Keratinocyte (primary cell): ENCODE data around the gene ADGRB2. TPM values are rescaled to one million over a fixed set of nuclear protein-coding genes. Genes with fewer than 3 reads are reported as not detected.

Experiments used
- DNase-seq: peaks from one replicate; pipeline ENCODE4 v3.0.0-alpha.2; 2011; ENCODE audit warnings: low read depth, missing footprints, low spot score
- FAIRE-seq: peaks from 2 replicates; lab custom pipeline; 2011; peaks lifted over from hg19 to GRCh38; lab: Jason Lieb, UNC
- H2AFZ ChIP-seq: 2 replicates; pipeline ENCODE4 v1.6.0; 2012; ENCODE audit warnings: low read length, control low read depth, inconsistent platforms; ENCODE audit not compliant: control insufficient read depth
- H3K27ac ChIP-seq: 2 replicates; pipeline ENCODE4 v1.5.1; 2011; ENCODE audit warnings: low read length; ENCODE audit not compliant: control insufficient read depth, insufficient read depth
- H3K27me3 ChIP-seq: 3 replicates; pipeline ENCODE4 v1.6.0; 2011; ENCODE audit warnings: low read length; ENCODE audit not compliant: control insufficient read depth, insufficient read depth; ENCODE audit errors: extremely low read depth
- H3K36me3 ChIP-seq, 2 experiments: 2 replicates in 1 of 2; 3 replicates in 1 of 2; pipeline ENCODE4 v1.5.1; 2011; ENCODE audit warnings: low read length in 2 of 2, mild to moderate bottlenecking in 1 of 2; ENCODE audit not compliant: control insufficient read depth in 2 of 2, insufficient read depth in 2 of 2; ENCODE audit errors: extremely low read depth in 1 of 2
- H3K4me1 ChIP-seq: 3 replicates; pipeline ENCODE4 v1.5.1; 2011; ENCODE audit warnings: low read length; ENCODE audit not compliant: control insufficient read depth, insufficient read depth; ENCODE audit errors: extremely low read depth
- H3K4me2 ChIP-seq: 3 replicates; pipeline ENCODE4 v1.6.0; 2011; ENCODE audit warnings: low read depth, low read length; ENCODE audit not compliant: control insufficient read depth, insufficient read depth; ENCODE audit errors: extremely low read depth
- H3K4me3 ChIP-seq, 3 experiments: fragments of 200-600 bp in 1 of 3; sonication (generic) in 1 of 3; 2 replicates in 2 of 3; 3 replicates in 1 of 3; pipeline ENCODE4 v1.5.1; 2011 to 2016; ENCODE audit warnings: low read length in 3 of 3, mild to moderate bottlenecking in 3 of 3, control low read depth in 2 of 3, inconsistent platforms in 1 of 3, low read depth in 1 of 3, mixed read lengths in 1 of 3, mixed run types in 1 of 3, moderate library complexity in 1 of 3; ENCODE audit not compliant: control insufficient read depth in 2 of 3, insufficient read depth in 2 of 3; ENCODE audit errors: extremely low read depth in 1 of 3
- H3K79me2 ChIP-seq: 2 replicates; pipeline ENCODE4 v1.6.0; 2012; ENCODE audit warnings: low read length; ENCODE audit not compliant: control insufficient read depth, insufficient read depth
- H3K9ac ChIP-seq: 3 replicates; pipeline ENCODE4 v1.6.0; 2011; ENCODE audit warnings: low read length; ENCODE audit not compliant: control insufficient read depth, insufficient read depth; ENCODE audit errors: extremely low read depth
- H3K9me1 ChIP-seq: 3 replicates; pipeline ENCODE4 v1.6.0; 2011; ENCODE audit warnings: low read length; ENCODE audit not compliant: control insufficient read depth, insufficient read depth; ENCODE audit errors: extremely low read depth
- H3K9me3 ChIP-seq: 2 replicates; pipeline ENCODE4 v1.5.1; 2012; ENCODE audit warnings: low read depth, low read length; ENCODE audit not compliant: control insufficient read depth
- H4K20me1 ChIP-seq: 3 replicates; pipeline ENCODE4 v1.6.0; 2011; ENCODE audit warnings: low read length; ENCODE audit not compliant: control insufficient read depth, insufficient read depth; ENCODE audit errors: extremely low read depth
- EZH2 ChIP-seq: IDR thresholded peaks from one replicate; pipeline ENCODE4 v1.6.1; 2012; ENCODE audit warnings: inconsistent platforms, mild to moderate bottlenecking, low read length, moderate library complexity
- dilution Hi-C: fragments of 300-500 bp; cut with MboI; formaldehyde crosslinking; loops from one replicate; pipeline ENCODE4 v1.7.0; 2020; ENCODE audit warnings: low sequenced_read_pairs; ENCODE audit not compliant: extremely low pct_ligation_motif_present
- polyA plus RNA-seq, 5 experiments: library from polyadenylated mRNA; depleted of rRNA in 3 of 5; stranded (reverse) in 3 of 5; stranded (forward) in 1 of 5; unstranded in 1 of 5; fragments of >200 nt; gene quantifications; 1 replicate in 1 of 5; 2 replicates in 3 of 5; 3 replicates in 1 of 5; pipeline versions ENCODE4 v1.2.1 to v1.2.3, GENCODE V29; 2011 to 2012; ENCODE audit warnings: missing spikeins in 2 of 5, low read depth in 1 of 5, low replicate concordance in 1 of 5
- TF ChIP-seq, protein P1 (sequence below), 3 experiments: IDR thresholded peaks in 1 of 3; conservative IDR thresholded peaks in 1 of 3; optimal IDR thresholded peaks in 1 of 3; 2 replicates in 2 of 3; 3 replicates in 1 of 3; pipeline versions ENCODE3 to v1.5.1; 2011; ENCODE audit warnings: low read length in 3 of 3, mild to moderate bottlenecking in 3 of 3, moderate library complexity in 2 of 3, control low read depth in 1 of 3, inconsistent platforms in 1 of 3; ENCODE audit not compliant: insufficient read depth in 2 of 3; ENCODE audit errors: extremely low read depth in 1 of 3

Gene ADGRB2
- polyA plus RNA-seq, 1 donor (not counting 4 experiments of a cell fraction or from before 2014, with no cell fraction given) = 0.68 TPM

GRCh38 chr1:31753707-31754349 lies 10.3 kb downstream of the ADGRB2 start:
- no peak overlapping the region for H3K27ac ChIP-seq
- H3K4me2 ChIP-seq = peak overlapping the region; percentile 49
- H3K4me1 ChIP-seq = peaks cover 24% of the 10 kb centered on the region
- no peak overlapping the region for H2AFZ ChIP-seq
- TF ChIP-seq, protein P1, sequence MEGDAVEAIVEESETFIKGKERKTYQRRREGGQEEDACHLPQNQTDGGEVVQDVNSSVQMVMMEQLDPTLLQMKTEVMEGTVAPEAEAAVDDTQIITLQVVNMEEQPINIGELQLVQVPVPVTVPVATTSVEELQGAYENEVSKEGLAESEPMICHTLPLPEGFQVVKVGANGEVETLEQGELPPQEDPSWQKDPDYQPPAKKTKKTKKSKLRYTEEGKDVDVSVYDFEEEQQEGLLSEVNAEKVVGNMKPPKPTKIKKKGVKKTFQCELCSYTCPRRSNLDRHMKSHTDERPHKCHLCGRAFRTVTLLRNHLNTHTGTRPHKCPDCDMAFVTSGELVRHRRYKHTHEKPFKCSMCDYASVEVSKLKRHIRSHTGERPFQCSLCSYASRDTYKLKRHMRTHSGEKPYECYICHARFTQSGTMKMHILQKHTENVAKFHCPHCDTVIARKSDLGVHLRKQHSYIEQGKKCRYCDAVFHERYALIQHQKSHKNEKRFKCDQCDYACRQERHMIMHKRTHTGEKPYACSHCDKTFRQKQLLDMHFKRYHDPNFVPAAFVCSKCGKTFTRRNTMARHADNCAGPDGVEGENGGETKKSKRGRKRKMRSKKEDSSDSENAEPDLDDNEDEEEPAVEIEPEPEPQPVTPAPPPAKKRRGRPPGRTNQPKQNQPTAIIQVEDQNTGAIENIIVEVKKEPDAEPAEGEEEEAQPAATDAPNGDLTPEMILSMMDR (optimal IDR thresholded peaks at IDR 0.05 in 1 of 3, IDR thresholded peaks at IDR 0.05 in 1 of 3, conservative IDR thresholded peaks at IDR 0.05 in 1 of 3; ENCODE audit: extremely low read depth in 1 of 3, insufficient read depth in 2 of 3, low read length in 3 of 3) = no peak
- no peak for TF ChIP-seq EZH2
- H3K79me2 ChIP-seq = no peaks in the 10 kb centered on the region
- no peak overlapping the region for H3K4me3 ChIP-seq
- H4K20me1 ChIP-seq = no peaks in the 10 kb centered on the region
- H3K9ac ChIP-seq = no peak overlapping the region
- H3K9me1 ChIP-seq = no peaks in the 10 kb centered on the region
- DNase-seq (no peak), FAIRE-seq (peak; percentile 88)
- H3K36me3 ChIP-seq = no peaks in the 10 kb centered on the region
- peaks cover 5% of the 10 kb centered on the region for H3K27me3 ChIP-seq
- no peaks in the 10 kb centered on the region for H3K9me3 ChIP-seq
- dilution Hi-C loops = no loop called here

- Histone ChIP-seq H3K79me2 (no peaks in the 10 kb centered on the region), H3K4me3 (no peak overlapping the region), H3K9me1 (no peaks in the 10 kb centered on the region), H3K9ac (no peak overlapping the region), H3K27me3 (peaks cover 5% of the 10 kb centered on the region), H3K9me3 (no peaks in the 10 kb centered on the region), H2AFZ (no peak overlapping the region), H3K27ac (no peak overlapping the region), H3K36me3 (no peaks in the 10 kb centered on the region), H3K4me2 (no peak overlapping the region), H4K20me1 (no peaks in the 10 kb centered on the region), H3K4me1 (peaks cover 29% of the 10 kb centered on the region)
- dilution Hi-C loops = no loop called here
- DNase-seq (no peak), FAIRE-seq (no peak)
- TF ChIP-seq, protein P1 (optimal IDR thresholded peaks at IDR 0.05 in 1 of 3, IDR thresholded peaks at IDR 0.05 in 1 of 3, conservative IDR thresholded peaks at IDR 0.05 in 1 of 3; ENCODE audit: extremely low read depth in 1 of 3, insufficient read depth in 2 of 3, low read length in 3 of 3) = no peak
- no peak for TF ChIP-seq EZH2
Observed at GRCh38 chr1:31752952-31753475, 11.1 kb downstream of the ADGRB2 start.
